NCI-H1694 treated with DMSO at 0.1 percent for 48 hours (cell line): ENCODE measurements around the gene TAF4.
"Not testable (repeated sequence)": the region's sequence is repeated elsewhere in the genome, so short reads cannot be mapped to it uniquely, and the experiment has no call there.

Experiments
- DNase-seq: peaks from one replicate; lab custom pipeline; 2025; lab: John Stamatoyannopoulos, UW

TAF4 gene

GRCh38 chr20:61979701-61980635 is 85.7 kb downstream of the TAF4 start:
- no peak for DNase-seq

GRCh38 chr20:61979090-61979489 is 86.6 kb downstream of the TAF4 start:
- DNase-seq: no peak

GRCh38 chr20:61978491-61978890 is 87.2 kb downstream of the TAF4 start:
- no peak for DNase-seq

GRCh38 chr20:61977419-61977786 is 88.3 kb downstream of the TAF4 start:
- DNase-seq: no peak

GRCh38 chr20:61976644-61977418 is 88.8 kb downstream of the TAF4 start:
- no peak for DNase-seq

GRCh38 chr20:61976263-61976643 is 89.4 kb downstream of the TAF4 start:
- no peak for DNase-seq

GRCh38 chr20:61975407-61976129 is 90.1 kb downstream of the TAF4 start:
- no peak for DNase-seq

- no peak for DNase-seq
Measured at GRCh38 chr20:61974357-61974665, 91.4 kb downstream of the TAF4 start.

- DNase-seq: no peak
Measured at GRCh38 chr20:61973515-61974356, 91.9 kb downstream of the TAF4 start.

- DNase-seq: no peak
Measured at GRCh38 chr20:61972636-61973508, 92.8 kb downstream of the TAF4 start.

- not testable (repeated sequence) for DNase-seq
Measured at GRCh38 chr20:61971595-61971994, 94.1 kb downstream of the TAF4 start.

- no peak for DNase-seq
Measured at GRCh38 chr20:61970357-61970756, 95.3 kb downstream of the TAF4 start.

- no peak for DNase-seq
Measured at GRCh38 chr20:61969806-61970205, 95.9 kb downstream of the TAF4 start.

GRCh38 chr20:61968932-61969331 is 96.7 kb downstream of the TAF4 start:
- no peak for DNase-seq

- DNase-seq: no peak
Measured at GRCh38 chr20:61968036-61968810, 97.5 kb downstream of the TAF4 start.

GRCh38 chr20:61967300-61967699 is 98.4 kb downstream of the TAF4 start:
- no peak for DNase-seq

GRCh38 chr20:61966492-61967244 is 99.0 kb downstream of the TAF4 start:
- no peak for DNase-seq

GRCh38 chr20:61965606-61966491 is 99.8 kb downstream of the TAF4 start:
- no peak for DNase-seq
